ENCODE measurements around the gene FBXO34.

The FBXO34 gene

DNA sequence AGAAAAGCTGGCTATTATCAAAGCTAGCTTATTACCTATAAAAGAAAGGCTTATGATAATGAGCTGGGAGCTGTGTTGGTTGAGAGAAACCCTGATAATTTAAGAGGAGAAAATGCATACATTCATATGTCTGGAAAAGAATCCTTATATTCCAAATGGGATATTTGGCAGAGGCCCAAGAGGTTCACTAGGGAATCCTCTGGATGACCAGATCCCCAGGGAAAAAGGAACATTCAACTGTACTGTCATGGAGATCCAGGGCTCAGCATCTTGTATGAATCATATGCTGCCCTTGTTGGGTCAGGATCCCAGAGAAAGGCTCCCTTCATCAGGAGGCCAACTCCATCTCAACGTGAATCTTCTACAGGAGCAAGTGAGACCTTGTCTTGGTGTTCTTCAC lies 16.6 kb upstream of the FBXO34 start:
- Histone ChIP-seq H3K9ac (ENCODE audit: low read depth, low read length, poor library complexity, severe bottlenecking) (no peak overlapping the region), H2AFZ (ENCODE audit: low read length) (no peak overlapping the region), H3K27me3 (ENCODE audit: insufficient read depth, low read length, poor library complexity, severe bottlenecking) (no peaks in the 10 kb centered on the region), H3F3A (ENCODE audit: low read depth) (no peaks in the 10 kb centered on the region), H3K9me3 (ENCODE audit: insufficient read depth, low read depth, low read length) (no peaks in the 10 kb centered on the region), H3K79me2 (ENCODE audit: insufficient read depth, low read length) (no peaks in the 10 kb centered on the region), H3K4me2 (ENCODE audit: low read depth, low read length, poor library complexity, severe bottlenecking) (no peak overlapping the region), H3K4me1 (ENCODE audit: insufficient read depth, low read length, poor library complexity, severe bottlenecking) (no peaks in the 10 kb centered on the region), H4K20me1 (ENCODE audit: insufficient read depth, low read length, poor library complexity, severe bottlenecking) (no peaks in the 10 kb centered on the region), H3K4me3 (ENCODE audit: low read length, poor library complexity, severe bottlenecking) (no peak overlapping the region), H3K36me3 (ENCODE audit: insufficient read depth, low read length) (no peaks in the 10 kb centered on the region), H3K9me2 (replicated peaks; ENCODE audit: low read depth, low read length) (no peaks in the 10 kb centered on the region)
- TF ChIP-seq, protein P1, sequence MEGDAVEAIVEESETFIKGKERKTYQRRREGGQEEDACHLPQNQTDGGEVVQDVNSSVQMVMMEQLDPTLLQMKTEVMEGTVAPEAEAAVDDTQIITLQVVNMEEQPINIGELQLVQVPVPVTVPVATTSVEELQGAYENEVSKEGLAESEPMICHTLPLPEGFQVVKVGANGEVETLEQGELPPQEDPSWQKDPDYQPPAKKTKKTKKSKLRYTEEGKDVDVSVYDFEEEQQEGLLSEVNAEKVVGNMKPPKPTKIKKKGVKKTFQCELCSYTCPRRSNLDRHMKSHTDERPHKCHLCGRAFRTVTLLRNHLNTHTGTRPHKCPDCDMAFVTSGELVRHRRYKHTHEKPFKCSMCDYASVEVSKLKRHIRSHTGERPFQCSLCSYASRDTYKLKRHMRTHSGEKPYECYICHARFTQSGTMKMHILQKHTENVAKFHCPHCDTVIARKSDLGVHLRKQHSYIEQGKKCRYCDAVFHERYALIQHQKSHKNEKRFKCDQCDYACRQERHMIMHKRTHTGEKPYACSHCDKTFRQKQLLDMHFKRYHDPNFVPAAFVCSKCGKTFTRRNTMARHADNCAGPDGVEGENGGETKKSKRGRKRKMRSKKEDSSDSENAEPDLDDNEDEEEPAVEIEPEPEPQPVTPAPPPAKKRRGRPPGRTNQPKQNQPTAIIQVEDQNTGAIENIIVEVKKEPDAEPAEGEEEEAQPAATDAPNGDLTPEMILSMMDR (conservative IDR thresholded peaks at IDR 0.05; ENCODE audit: low read length) = no peak
- no peak for TF ChIP-seq EZH2phosphoT487 (IDR thresholded peaks at IDR 0.05; ENCODE audit: borderline replicate concordance)

DNA sequence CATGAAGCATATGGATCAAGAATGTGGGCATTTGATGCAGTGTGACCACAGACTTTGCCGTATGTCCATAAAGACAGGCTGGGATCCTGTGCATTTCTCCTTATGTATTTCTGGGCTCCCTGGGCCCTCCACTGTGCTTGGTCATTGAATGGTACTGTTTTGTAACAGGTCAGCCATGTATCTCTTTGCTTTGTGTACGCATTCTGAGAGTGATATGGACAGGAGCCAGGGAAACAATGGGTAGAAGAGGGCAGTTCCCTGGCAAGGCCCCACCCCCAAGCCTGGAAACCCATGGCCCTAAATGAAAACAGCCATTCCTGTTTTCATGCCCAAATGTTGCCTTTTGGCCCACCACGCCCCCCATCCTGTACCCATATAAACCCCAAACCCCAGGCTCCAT lies 15.2 kb upstream of the FBXO34 start:
- Histone ChIP-seq H3K4me1 (ENCODE audit: insufficient read depth, low read length, poor library complexity, severe bottlenecking) (no peaks in the 10 kb centered on the region), H3K79me2 (ENCODE audit: insufficient read depth, low read length) (no peaks in the 10 kb centered on the region), H4K20me1 (ENCODE audit: insufficient read depth, low read length, poor library complexity, severe bottlenecking) (no peaks in the 10 kb centered on the region), H3K36me3 (ENCODE audit: insufficient read depth, low read length) (no peaks in the 10 kb centered on the region), H3K9ac (ENCODE audit: low read depth, low read length, poor library complexity, severe bottlenecking) (no peak overlapping the region), H3K4me2 (ENCODE audit: low read depth, low read length, poor library complexity, severe bottlenecking) (no peak overlapping the region), H3F3A (ENCODE audit: low read depth) (no peaks in the 10 kb centered on the region), H3K9me2 (replicated peaks; ENCODE audit: low read depth, low read length) (no peaks in the 10 kb centered on the region), H3K9me3 (ENCODE audit: insufficient read depth, low read depth, low read length) (no peaks in the 10 kb centered on the region), H2AFZ (ENCODE audit: low read length) (no peak overlapping the region), H3K4me3 (ENCODE audit: low read length, poor library complexity, severe bottlenecking) (no peak overlapping the region), H3K27me3 (ENCODE audit: insufficient read depth, low read length, poor library complexity, severe bottlenecking) (no peaks in the 10 kb centered on the region)
- no peak for TF ChIP-seq EZH2phosphoT487 (IDR thresholded peaks at IDR 0.05; ENCODE audit: borderline replicate concordance)
- TF ChIP-seq, protein P1 (conservative IDR thresholded peaks at IDR 0.05; ENCODE audit: low read length) = no peak

DNA sequence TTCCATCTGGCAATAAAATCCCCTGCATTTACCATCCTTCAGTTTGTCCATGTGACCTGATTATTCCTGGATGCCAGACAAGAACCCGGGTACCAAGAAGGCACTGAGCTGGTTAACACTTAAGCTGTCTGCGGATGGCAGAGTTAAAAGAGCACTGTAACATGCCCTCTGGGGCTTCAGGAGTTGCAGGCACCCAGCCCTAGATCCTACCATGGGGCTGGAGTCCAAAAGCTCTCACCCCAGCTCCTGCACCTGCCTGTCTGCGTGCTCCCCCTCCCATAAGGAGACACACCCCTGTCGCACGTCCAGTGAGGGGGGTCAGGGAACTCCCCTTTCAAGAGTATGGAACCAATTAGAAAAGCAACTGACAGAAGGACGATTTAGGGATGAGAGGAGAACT lies 14.6 kb upstream of the FBXO34 start:
- TF ChIP-seq, protein P1 (conservative IDR thresholded peaks at IDR 0.05; ENCODE audit: low read length) = no peak
- no peak for TF ChIP-seq EZH2phosphoT487 (IDR thresholded peaks at IDR 0.05; ENCODE audit: borderline replicate concordance)
- no peaks in the 10 kb centered on the region for H4K20me1 ChIP-seq (ENCODE audit: insufficient read depth, low read length, poor library complexity, severe bottlenecking)
- no peak overlapping the region for H3K4me3 ChIP-seq (ENCODE audit: low read length, poor library complexity, severe bottlenecking)
- H3K4me2 ChIP-seq (ENCODE audit: low read depth, low read length, poor library complexity, severe bottlenecking) = no peak overlapping the region
- no peaks in the 10 kb centered on the region for H3K79me2 ChIP-seq (ENCODE audit: insufficient read depth, low read length)
- no peaks in the 10 kb centered on the region for H3K36me3 ChIP-seq (ENCODE audit: insufficient read depth, low read length)
- H3K9me2 ChIP-seq (replicated peaks; ENCODE audit: low read depth, low read length) = no peaks in the 10 kb centered on the region
- no peaks in the 10 kb centered on the region for H3F3A ChIP-seq (ENCODE audit: low read depth)
- 0 out of 2 replicates have a peak overlapping the region, but pooled peaks have one; percentile 12 for H2AFZ ChIP-seq (ENCODE audit: low read length)
- H3K27me3 ChIP-seq (ENCODE audit: insufficient read depth, low read length, poor library complexity, severe bottlenecking) = no peaks in the 10 kb centered on the region
- H3K9ac ChIP-seq (ENCODE audit: low read depth, low read length, poor library complexity, severe bottlenecking) = no peak overlapping the region
- no peaks in the 10 kb centered on the region for H3K4me1 ChIP-seq (ENCODE audit: insufficient read depth, low read length, poor library complexity, severe bottlenecking)
- no peaks in the 10 kb centered on the region for H3K9me3 ChIP-seq (ENCODE audit: insufficient read depth, low read depth, low read length)
